Measurements from ENCODE around the gene MTARC1. TPM values are rescaled to one million over a fixed set of nuclear protein-coding genes. Genes with fewer than 3 reads are reported as not detected.

Gene MTARC1
- total and polyA plus RNA-seq, 9 of the 15 experiments (the other 6 are each of a cell fraction or from before 2014, with no cell fraction given) = 0.07 to 0.14 (median 0.11) TPM; not detected in 6

DNA sequence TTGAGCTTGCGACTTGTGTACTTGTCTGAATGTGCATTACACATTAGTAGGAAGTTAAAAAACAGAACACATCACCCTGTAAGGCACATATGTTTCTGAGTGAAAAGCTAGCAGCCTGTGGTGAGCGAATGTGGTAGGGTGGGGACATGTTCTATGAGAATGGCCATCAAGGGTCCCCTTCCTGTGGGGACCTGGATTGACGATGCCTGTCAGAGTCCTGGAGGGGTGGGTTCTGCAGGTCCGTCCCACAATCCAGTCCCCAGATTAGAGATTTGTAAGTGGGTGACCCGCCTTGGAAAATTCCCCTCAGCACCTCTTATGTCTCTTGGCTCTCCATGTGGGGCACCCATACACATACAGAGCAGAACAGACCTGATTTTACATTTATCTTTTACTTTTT is 40.0 kb downstream of the MTARC1 start:
- 0% methylated on average over 5 of the region's 5 CpGs for WGBS (ENCODE audit: insufficient coverage, low coverage, missing lambda C conversion rate)

More for the DNA sequence above, 40.0 kb downstream of the MTARC1 start:
- ATAC-seq = no peak
- Histone ChIP-seq H3K9ac (ENCODE audit: insufficient read depth in 1 of 2, low read depth in 2 of 2, low read length in 2 of 2) (no peak overlapping the region), H3K4me3 (no peak overlapping the region), H2AFZ (ENCODE audit: low read depth, low read length) (no peak overlapping the region), H3K4me1 (replicated peaks in 1 of 2; ENCODE audit: control insufficient read depth in 2 of 2, insufficient read depth in 2 of 2, low read length in 2 of 2) (no peaks in the 10 kb centered on the region), H3K27ac (ENCODE audit: extremely low read depth, low read depth, low read length) (no peak overlapping the region), H4K20me1 (replicated peaks; ENCODE audit: control insufficient read depth, insufficient read depth, low read length) (no peaks in the 10 kb centered on the region), H3K4me2 (ENCODE audit: insufficient read depth, low read length) (no peak overlapping the region), H3K9me3 (replicated peaks; ENCODE audit: control insufficient read depth, insufficient read depth, low read depth, low read length) (no peaks in the 10 kb centered on the region), H3K36me3 (ENCODE audit: control insufficient read depth, insufficient read depth, low read length) (no peaks in the 10 kb centered on the region), H3K27me3 (ENCODE audit: control insufficient read depth in 2 of 2, insufficient read depth in 2 of 2, low read length in 2 of 2) (no peaks in the 10 kb centered on the region), H3K79me2 (ENCODE audit: control insufficient read depth, insufficient read depth, low read length) (no peaks in the 10 kb centered on the region), H3K9me1 (ENCODE audit: control insufficient read depth, insufficient read depth, low read length) (no peaks in the 10 kb centered on the region)
- DNase-seq (ENCODE audit: extremely low read depth in 1 of 4, low spot score in 3 of 4) = no peak
- TF ChIP-seq RNF2 (IDR thresholded peaks at IDR 0.05) (no peak), ATF1 (CRISPR knock-in tag; IDR thresholded peaks at IDR 0.05) (no peak), ATF1 (tag; IDR thresholded peaks at IDR 0.05) (no peak), CBFA2T3 (IDR thresholded peaks at IDR 0.05) (no peak), SIX5 (IDR thresholded peaks at IDR 0.05; ENCODE audit: borderline replicate concordance in 1 of 2, insufficient read depth in 1 of 2, low read depth in 1 of 2, low read length in 2 of 2) (no peak), ZKSCAN1 (IDR thresholded peaks at IDR 0.05; ENCODE audit: low read depth, low read length) (no peak), EP400 (IDR thresholded peaks at IDR 0.05) (no peak), BCOR (IDR thresholded peaks at IDR 0.05) (no peak), ZNF695 (CRISPR knock-in tag; IDR thresholded peaks at IDR 0.05) (no peak), STAG1 (CRISPR knock-in tag; IDR thresholded peaks at IDR 0.05; ENCODE audit: borderline replicate concordance) (no peak), LCOR (CRISPR knock-in tag; IDR thresholded peaks at IDR 0.05) (no peak), HNRNPLL (IDR thresholded peaks at IDR 0.05; ENCODE audit: low read depth, low read length, poor library complexity, severe bottlenecking) (no peak), EZH2 (IDR thresholded peaks at IDR 0.05; ENCODE audit: borderline replicate concordance, low read depth, low read length) (no peak), MYC (IDR thresholded peaks at IDR 0.05; ENCODE audit: low read depth, low read length) (no peak), MYC (CRISPR knock-in tag; IDR thresholded peaks at IDR 0.05; ENCODE audit: borderline replicate concordance, low read depth) (no peak), RHOXF2B (CRISPR knock-in tag; conservative IDR thresholded peaks at IDR 0.05) (no peak), PTBP1 (IDR thresholded peaks at IDR 0.05; ENCODE audit: low read depth, low read length) (no peak), ZNF217 (CRISPR knock-in tag; IDR thresholded peaks at IDR 0.05) (no peak)
- TF ChIP-seq, protein P1, sequence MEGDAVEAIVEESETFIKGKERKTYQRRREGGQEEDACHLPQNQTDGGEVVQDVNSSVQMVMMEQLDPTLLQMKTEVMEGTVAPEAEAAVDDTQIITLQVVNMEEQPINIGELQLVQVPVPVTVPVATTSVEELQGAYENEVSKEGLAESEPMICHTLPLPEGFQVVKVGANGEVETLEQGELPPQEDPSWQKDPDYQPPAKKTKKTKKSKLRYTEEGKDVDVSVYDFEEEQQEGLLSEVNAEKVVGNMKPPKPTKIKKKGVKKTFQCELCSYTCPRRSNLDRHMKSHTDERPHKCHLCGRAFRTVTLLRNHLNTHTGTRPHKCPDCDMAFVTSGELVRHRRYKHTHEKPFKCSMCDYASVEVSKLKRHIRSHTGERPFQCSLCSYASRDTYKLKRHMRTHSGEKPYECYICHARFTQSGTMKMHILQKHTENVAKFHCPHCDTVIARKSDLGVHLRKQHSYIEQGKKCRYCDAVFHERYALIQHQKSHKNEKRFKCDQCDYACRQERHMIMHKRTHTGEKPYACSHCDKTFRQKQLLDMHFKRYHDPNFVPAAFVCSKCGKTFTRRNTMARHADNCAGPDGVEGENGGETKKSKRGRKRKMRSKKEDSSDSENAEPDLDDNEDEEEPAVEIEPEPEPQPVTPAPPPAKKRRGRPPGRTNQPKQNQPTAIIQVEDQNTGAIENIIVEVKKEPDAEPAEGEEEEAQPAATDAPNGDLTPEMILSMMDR (IDR thresholded peaks at IDR 0.05 in 2 of 3, conservative IDR thresholded peaks at IDR 0.05 in 1 of 3; ENCODE audit: insufficient read depth in 2 of 3, low read depth in 1 of 3, low read length in 3 of 3) = no peak
- TF ChIP-seq, protein P2, sequence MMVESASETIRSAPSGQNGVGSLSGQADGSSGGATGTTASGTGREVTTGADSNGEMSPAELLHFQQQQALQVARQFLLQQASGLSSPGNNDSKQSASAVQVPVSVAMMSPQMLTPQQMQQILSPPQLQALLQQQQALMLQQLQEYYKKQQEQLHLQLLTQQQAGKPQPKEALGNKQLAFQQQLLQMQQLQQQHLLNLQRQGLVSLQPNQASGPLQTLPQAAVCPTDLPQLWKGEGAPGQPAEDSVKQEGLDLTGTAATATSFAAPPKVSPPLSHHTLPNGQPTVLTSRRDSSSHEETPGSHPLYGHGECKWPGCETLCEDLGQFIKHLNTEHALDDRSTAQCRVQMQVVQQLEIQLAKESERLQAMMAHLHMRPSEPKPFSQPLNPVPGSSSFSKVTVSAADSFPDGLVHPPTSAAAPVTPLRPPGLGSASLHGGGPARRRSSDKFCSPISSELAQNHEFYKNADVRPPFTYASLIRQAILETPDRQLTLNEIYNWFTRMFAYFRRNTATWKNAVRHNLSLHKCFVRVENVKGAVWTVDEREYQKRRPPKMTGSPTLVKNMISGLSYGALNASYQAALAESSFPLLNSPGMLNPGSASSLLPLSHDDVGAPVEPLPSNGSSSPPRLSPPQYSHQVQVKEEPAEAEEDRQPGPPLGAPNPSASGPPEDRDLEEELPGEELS (CRISPR knock-in tag; IDR thresholded peaks at IDR 0.05; ENCODE audit: borderline replicate concordance) = no peak
- TF ChIP-seq, protein P3, sequence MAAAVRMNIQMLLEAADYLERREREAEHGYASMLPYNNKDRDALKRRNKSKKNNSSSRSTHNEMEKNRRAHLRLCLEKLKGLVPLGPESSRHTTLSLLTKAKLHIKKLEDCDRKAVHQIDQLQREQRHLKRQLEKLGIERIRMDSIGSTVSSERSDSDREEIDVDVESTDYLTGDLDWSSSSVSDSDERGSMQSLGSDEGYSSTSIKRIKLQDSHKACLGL (CRISPR knock-in tag; IDR thresholded peaks at IDR 0.05; ENCODE audit: borderline replicate concordance, poor library complexity, severe bottlenecking) = no peak
- intact Hi-C loops (cut with micrococcal nuclease) = no loop called here
- BruUV-seq (replicated peaks) = no TSS peak
- POLR2A ChIA-PET = no interaction called here
- no peak for FAIRE-seq
- in situ Hi-C loops (cut with MboI) = no loop called here
- CTCF ChIA-PET (ENCODE audit: low intra/inter-chr PET ratio) = no interaction called here
